GM12872 (cell line): ENCODE data around the gene SLC9A8.

Experiments
- CTCF ChIP-seq: IDR thresholded peaks from 3 replicates; pipeline ENCODE4 v1.5.1; 2011; ENCODE audit warnings: low read depth, mild to moderate bottlenecking, low read length, moderate library complexity; ENCODE audit not compliant: insufficient read depth

Gene SLC9A8

GRCh38 chr20:49792611-49793010 lies 20.0 kb upstream of the SLC9A8 start:
- TF ChIP-seq CTCF = no peak

GRCh38 chr20:49794336-49795134 lies 18.1 kb upstream of the SLC9A8 start:
- no peak for TF ChIP-seq CTCF

- no peak for TF ChIP-seq CTCF
Observed at GRCh38 chr20:49795135-49795424, 17.5 kb upstream of the SLC9A8 start.

GRCh38 chr20:49796600-49797343 lies 15.9 kb upstream of the SLC9A8 start:
- no peak for TF ChIP-seq CTCF

- no peak for TF ChIP-seq CTCF
Observed at GRCh38 chr20:49797344-49797615, 15.3 kb upstream of the SLC9A8 start.

- no peak for TF ChIP-seq CTCF
Observed at GRCh38 chr20:49798718-49799117, 13.9 kb upstream of the SLC9A8 start.

GRCh38 chr20:49799698-49800097 lies 12.9 kb upstream of the SLC9A8 start:
- no peak for TF ChIP-seq CTCF

GRCh38 chr20:49803418-49803817 lies 9.2 kb upstream of the SLC9A8 start:
- no peak for TF ChIP-seq CTCF
